ENCODE measurements around the gene INPP5D.

DNA sequence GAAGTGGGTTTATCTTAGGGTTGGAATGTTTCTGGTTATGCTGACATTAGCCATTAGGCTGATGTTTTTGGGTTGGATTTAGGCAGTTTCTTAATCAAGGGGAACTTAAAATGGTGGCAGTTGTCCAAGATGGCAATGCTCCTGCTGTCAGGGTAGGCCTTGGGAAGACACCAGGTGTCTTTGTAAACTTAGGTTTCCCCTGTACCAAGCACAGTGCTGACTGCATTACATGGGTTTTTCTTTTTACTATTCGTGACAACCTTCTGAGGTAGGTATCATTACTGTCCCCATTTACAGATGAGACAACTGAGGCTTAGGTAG is 190.8 kb downstream of the INPP5D start:
- TF ChIP-seq, protein P1, sequence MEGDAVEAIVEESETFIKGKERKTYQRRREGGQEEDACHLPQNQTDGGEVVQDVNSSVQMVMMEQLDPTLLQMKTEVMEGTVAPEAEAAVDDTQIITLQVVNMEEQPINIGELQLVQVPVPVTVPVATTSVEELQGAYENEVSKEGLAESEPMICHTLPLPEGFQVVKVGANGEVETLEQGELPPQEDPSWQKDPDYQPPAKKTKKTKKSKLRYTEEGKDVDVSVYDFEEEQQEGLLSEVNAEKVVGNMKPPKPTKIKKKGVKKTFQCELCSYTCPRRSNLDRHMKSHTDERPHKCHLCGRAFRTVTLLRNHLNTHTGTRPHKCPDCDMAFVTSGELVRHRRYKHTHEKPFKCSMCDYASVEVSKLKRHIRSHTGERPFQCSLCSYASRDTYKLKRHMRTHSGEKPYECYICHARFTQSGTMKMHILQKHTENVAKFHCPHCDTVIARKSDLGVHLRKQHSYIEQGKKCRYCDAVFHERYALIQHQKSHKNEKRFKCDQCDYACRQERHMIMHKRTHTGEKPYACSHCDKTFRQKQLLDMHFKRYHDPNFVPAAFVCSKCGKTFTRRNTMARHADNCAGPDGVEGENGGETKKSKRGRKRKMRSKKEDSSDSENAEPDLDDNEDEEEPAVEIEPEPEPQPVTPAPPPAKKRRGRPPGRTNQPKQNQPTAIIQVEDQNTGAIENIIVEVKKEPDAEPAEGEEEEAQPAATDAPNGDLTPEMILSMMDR (IDR thresholded peaks at IDR 0.05; ENCODE audit: low read depth, low read length, missing input control): no peak
- TF ChIP-seq HNF4G (IDR thresholded peaks at IDR 0.05) (no peak), EGR1 (IDR thresholded peaks at IDR 0.05; ENCODE audit: low read depth in 2 of 2) (no peak), YY1 (IDR thresholded peaks at IDR 0.05) (no peak), TAF1 (conservative IDR thresholded peaks at IDR 0.05) (no peak), SP1 (IDR thresholded peaks at IDR 0.05) (no peak), MAX (IDR thresholded peaks at IDR 0.05) (no peak)

Measured in liver (tissue), 3 donors.